ENCODE measurements around the gene ZAP70. TPM values are rescaled to one million over a fixed set of nuclear protein-coding genes. Genes with fewer than 3 reads are reported as not detected.

The ZAP70 gene
- total RNA-seq, 1 donor from 2014 or later: 10.2 TPM

GRCh38 chr2:97779141-97779540 lies 65.8 kb downstream of the ZAP70 start:
- no peak for DNase-seq
- intact Hi-C loops (cut with DNase I): no loop called here
- H3K27me3 ChIP-seq: no peaks in the 10 kb centered on the region
- H3K4me1 ChIP-seq: no peaks in the 10 kb centered on the region
- no peaks in the 10 kb centered on the region for H3K9me3 ChIP-seq
- no peak overlapping the region for H3K4me3 ChIP-seq
- no peak overlapping the region for H3K27ac ChIP-seq
- peaks cover 17% of the 10 kb centered on the region for H3K36me3 ChIP-seq
- ATAC-seq: no peak
- no peak for TF ChIP-seq CTCF (IDR thresholded peaks at IDR 0.05)

GRCh38 chr2:97781981-97782380 lies 68.6 kb downstream of the ZAP70 start:
- H3K4me3 ChIP-seq: no peak overlapping the region
- intact Hi-C loops (cut with DNase I): no loop called here
- H3K36me3 ChIP-seq: peaks cover 12% of the 10 kb centered on the region
- no peak overlapping the region for H3K27ac ChIP-seq
- DNase-seq (no peak), ATAC-seq (no peak)
- no peaks in the 10 kb centered on the region for H3K9me3 ChIP-seq
- H3K4me1 ChIP-seq: no peaks in the 10 kb centered on the region
- no peak for TF ChIP-seq CTCF (IDR thresholded peaks at IDR 0.05)
- no peaks in the 10 kb centered on the region for H3K27me3 ChIP-seq

GRCh38 chr2:97784953-97785352 lies 71.6 kb downstream of the ZAP70 start:
- TF ChIP-seq CTCF (IDR thresholded peaks at IDR 0.05): no peak
- peaks cover 30% of the 10 kb centered on the region for H3K36me3 ChIP-seq
- H3K27me3 ChIP-seq: no peaks in the 10 kb centered on the region
- intact Hi-C loops (cut with DNase I): no loop called here
- no peak overlapping the region for H3K4me3 ChIP-seq
- ATAC-seq: no peak
- H3K4me1 ChIP-seq: no peaks in the 10 kb centered on the region
- H3K9me3 ChIP-seq: no peaks in the 10 kb centered on the region
- H3K27ac ChIP-seq: no peak overlapping the region
- DNase-seq: no peak

GRCh38 chr2:97785818-97786217 lies 72.4 kb downstream of the ZAP70 start:
- Histone ChIP-seq H3K9me3 (no peaks in the 10 kb centered on the region), H3K4me1 (no peaks in the 10 kb centered on the region), H3K4me3 (no peak overlapping the region), H3K27ac (no peak overlapping the region), H3K27me3 (no peaks in the 10 kb centered on the region), H3K36me3 (peaks cover 36% of the 10 kb centered on the region)
- DNase-seq: no peak
- no peak for ATAC-seq
- intact Hi-C loops (cut with DNase I): no loop called here
- TF ChIP-seq CTCF (IDR thresholded peaks at IDR 0.05): no peak

GRCh38 chr2:97788986-97789644 lies 75.7 kb downstream of the ZAP70 start:
- Histone ChIP-seq H3K4me3 (no peak overlapping the region), H3K36me3 (peaks cover 59% of the 10 kb centered on the region), H3K27me3 (no peaks in the 10 kb centered on the region), H3K9me3 (no peaks in the 10 kb centered on the region), H3K27ac (no peak overlapping the region), H3K4me1 (no peaks in the 10 kb centered on the region)
- no peak for DNase-seq
- ATAC-seq: no peak
- intact Hi-C loops (cut with DNase I): no loop called here
- no peak for TF ChIP-seq CTCF (IDR thresholded peaks at IDR 0.05)

Other genes starting within 250 kb of the ZAP70 start
- 17.4 TPM for gene ANKRD36B, start 123.7 kb upstream of the ZAP70 start, total RNA-seq
- gene COX5B, start 67.5 kb upstream of the ZAP70 start, total RNA-seq: 155 TPM
- 60.7 TPM for gene ACTR1B, start 49.5 kb upstream of the ZAP70 start, total RNA-seq
- gene C2orf92, start 43.9 kb upstream of the ZAP70 start, total RNA-seq: 14.4 TPM

Measured in upper lobe of right lung (tissue), 1 donor.